Germinal center (tissue), 1 donor: ENCODE measurements around the gene FAM81A.
"Not testable (repeated sequence)": the region's sequence is repeated elsewhere in the genome, so short reads cannot be mapped to it uniquely, and the experiment has no call there.

Source experiments
- DNase-seq: peaks from one replicate; pipeline ENCODE4 v3.0.0; 2012; ENCODE audit warnings: mixed read lengths, low spot score

FAM81A gene

DNA sequence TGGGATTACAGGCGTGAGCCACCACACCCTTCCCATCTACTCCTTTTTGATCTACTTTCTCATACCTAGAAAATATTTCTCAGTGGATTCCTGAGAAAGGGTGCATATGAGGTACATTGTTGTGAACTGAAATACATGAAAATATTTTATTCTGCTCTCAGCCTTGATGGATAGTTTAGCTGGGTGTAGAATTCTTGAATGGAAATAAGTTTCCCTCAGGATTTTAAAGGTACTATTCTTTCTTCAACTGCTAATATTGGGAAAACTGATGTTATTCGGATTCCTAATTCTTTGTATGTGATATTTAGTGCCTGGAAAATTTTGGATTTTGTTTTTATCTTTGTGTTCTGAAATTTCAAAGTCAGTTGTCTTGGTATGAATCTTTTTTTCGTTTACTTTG is 9.1 kb upstream of the FAM81A start:
- DNase-seq = not testable (repeated sequence)

DNA sequence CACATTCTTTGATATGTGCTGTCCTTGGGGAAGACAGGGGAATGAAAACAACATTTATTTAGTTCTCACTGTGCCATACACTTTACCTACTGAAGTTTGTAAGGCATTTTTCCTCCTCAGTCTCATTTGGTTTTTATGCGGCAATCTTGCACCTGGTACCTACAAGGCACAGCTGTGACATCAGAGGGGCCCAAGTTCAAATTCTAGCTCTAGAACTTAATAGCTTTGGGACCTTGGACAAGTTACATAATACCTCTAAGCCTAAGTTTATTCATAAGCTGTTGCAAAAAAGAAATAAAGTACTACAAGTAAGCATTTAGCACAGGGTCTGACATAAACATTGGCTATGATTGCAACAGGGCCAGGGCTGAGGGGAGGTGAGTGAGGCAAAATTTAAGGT is 5.6 kb upstream of the FAM81A start:
- no peak for DNase-seq

DNA sequence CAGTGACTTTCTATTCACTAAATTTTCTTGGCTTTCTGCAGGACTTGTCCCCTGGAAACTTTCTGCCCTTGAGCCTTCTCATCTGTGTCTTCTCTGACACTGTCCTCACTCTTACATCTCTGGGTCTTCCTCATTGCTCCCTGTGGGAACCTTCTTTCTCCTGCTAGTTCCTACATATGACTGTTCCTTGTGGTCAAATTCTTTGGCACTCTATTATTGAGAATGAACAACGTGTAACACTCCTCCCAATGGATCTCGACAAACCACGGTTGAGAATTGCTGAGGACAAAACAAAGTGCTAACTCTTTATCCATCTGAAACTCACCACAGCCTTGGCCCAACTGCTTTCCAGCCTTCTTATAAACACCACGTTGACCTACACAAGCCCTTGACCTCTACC is 3.5 kb upstream of the FAM81A start:
- DNase-seq = no peak

DNA sequence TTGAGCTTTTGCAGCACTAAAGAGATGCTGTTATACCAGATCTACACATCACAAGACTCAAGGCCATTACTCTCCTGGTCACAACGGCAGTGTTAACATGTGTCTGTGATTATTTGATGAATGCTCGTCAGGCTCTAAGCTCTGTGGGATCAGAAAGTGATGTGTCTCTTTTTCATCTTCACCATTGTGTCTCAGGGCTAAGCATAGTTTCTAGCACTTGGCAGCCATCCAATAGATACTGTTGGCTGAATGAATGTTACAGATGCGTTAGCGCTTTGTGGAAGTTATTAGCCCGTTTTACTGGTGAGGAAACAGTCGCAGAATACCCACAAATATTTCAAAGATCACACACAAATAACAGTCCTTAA is 1.2 kb upstream of the FAM81A start:
- DNase-seq = no peak

DNA sequence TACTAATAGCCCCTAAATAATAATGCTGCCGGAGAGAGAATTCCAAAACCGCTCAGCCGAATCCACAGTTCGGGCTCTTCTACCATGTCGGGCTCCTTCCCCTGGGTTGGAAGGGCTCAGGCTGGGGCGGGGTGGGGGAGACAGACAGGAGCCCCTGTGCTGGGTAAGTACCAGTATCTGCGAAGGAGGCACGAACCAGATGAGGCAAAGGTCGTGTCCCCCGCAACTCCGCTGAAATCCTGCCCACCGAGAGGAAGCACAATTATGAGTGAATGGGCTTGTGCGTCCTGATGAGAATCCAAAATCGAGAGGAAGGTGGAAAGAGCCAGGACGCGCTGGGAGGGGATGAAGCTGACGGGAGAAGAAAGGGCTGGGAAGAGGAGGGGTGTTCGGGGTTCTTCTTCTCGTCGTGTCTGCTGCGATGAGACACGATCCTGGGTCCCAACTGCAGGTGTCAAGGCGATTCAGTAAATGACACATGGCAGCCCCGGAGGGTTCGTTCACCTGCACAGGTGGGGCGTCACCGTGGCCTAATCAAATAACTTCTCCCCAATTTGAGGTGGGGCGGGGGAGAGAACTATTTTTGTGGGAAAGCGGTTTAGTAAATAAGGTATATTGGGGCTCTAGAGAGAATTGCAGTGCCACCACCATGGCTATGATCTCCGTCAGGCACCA is 707 bp upstream of the FAM81A start:
- DNase-seq = no peak

DNA sequence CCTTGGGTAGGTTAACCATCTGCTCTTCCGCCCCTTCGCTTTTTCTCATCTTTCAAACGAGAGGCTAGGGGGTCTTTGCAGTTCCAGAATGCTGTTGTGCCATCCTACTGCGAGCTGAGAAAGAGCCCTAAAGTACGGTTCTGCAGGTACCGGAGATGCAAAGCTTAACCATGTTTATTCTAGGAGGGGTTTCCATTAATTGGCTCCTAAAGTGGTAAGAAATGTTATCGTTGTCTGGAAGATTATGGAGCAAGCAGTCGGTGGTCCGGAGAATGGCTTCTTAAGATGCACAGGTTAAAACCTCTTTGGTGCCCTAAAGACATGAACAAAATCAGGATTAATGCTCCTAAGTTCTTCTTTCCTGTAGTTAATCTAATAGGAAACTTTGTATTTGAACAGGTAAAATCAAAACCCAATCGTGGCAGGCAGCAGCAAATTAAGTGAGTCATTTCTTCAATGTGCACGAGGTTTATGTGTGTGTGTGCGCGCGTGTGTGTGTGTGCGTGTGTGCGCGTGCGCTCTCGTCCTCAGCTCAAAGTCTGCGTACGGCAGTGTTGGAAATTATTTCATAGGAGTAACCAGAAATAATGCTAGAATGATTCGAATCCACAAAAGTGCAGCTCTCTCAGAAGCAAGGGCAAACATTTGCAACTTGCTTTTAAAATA is 772 bp downstream of the FAM81A start:
- DNase-seq = no peak

DNA sequence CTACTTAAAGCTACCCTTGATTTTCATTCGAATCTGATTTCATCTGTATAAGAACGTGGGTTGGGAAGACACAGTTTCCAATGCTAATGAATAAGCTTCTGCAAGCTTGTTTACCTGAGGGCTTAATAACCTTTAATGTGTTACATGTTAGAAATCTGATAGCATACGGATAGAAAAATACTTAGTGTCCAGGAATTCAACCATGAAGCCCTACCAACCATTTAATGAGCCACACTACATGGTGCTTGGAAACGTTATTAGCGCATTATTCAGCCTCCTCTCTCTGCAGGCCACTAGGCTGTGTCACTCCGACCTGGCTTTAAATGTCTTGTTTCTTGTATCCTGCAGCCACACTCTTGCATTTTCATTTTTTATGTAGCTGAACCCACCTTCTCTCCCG is 1.6 kb downstream of the FAM81A start:
- no peak for DNase-seq

DNA sequence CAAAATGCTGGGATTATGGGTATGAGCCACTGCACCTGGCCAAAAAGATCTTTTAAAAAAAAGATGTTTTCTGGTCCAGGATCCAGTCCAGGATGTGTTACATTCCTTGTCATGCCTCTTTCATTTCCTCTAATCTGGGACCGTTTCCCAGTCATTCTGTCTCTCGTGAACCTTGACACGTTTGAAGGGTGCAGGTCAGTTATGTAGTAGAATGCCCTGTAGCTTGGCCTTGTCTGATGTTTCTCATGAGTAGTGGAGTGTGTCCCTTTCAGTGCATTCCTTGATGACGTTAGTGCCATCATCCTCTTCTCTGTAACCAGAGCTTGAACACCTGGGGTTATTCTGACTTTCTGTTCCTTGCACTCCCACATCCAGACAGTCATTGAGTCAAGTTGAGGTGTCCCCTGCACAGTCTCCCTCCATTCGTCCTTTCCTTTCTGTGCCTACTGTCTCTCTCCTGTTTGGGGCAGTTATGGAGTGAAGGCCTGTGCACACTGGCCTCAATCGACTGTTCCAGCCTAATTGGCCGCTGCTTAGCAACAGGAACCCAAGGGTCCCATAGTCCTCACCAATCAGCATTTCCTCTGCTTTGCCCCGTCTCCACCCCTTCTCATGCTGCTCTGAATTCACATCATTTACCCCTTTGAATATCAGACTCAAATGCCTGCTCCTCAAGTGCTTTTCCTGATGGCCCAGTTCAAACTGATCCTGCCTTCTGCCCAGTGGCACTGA is 5.5 kb downstream of the FAM81A start:
- no peak for DNase-seq

DNA sequence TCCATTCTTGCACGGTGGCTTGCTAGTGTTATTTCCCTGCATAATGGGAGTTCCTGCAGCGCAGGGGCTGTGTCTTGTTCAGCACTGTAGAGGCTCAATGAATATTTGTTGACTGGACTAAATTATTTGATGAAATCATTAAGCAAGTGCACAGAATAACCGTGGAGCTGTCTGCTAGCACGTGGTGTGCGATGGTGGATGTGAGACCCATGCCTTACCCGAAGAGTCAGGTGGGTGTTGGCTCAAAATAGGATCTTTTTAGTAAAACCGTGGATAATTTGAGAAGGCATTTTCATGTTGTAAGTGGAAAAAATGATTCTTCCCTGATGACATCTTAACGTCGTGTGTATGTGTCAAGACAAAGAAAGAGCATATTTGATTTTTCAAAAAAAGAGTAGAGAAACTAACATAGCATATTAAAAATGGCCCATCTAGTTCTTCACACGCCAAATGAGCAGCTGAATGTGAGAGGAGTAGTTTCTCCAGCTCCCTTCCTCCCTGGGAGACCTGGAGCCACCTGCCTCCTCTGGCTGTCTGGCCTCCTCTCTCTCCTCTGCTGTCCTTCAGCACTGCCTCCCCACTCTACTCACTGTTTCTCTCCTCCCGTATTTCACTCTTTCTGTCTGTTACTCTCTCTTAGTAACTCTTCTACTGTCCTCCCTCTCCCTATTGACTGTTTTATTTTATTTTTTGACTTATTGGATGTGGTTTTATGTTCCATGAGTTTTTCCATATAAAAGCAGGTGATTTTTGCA is 6.3 kb downstream of the FAM81A start:
- no peak for DNase-seq

DNA sequence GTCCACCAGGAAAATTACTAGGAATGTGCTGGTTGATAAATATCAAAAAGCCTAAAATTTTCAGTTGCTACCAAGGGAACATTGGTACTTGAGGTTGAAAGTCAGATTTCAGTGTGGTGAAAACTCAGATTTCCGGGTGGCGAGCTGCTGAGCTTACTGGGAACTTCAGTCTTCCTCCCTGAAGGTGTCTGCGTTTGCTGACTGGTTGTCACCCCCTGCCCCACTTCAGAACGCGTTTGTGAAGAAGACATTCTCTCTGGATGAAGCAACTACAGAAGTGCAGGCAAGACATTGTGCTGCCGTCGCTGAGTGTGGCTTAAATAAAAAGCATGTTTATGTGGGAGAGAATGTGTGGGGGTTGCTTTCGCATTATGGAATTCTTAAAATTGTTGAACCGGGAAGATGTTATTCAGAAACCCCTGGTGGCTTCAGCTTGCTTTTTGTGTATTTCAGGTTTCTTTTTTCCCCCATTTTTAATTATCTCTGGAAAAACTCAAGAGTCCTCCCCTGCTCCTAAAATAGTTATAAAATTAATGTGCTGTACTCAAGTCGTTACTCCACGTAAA is 7.1 kb downstream of the FAM81A start:
- DNase-seq = no peak

DNA sequence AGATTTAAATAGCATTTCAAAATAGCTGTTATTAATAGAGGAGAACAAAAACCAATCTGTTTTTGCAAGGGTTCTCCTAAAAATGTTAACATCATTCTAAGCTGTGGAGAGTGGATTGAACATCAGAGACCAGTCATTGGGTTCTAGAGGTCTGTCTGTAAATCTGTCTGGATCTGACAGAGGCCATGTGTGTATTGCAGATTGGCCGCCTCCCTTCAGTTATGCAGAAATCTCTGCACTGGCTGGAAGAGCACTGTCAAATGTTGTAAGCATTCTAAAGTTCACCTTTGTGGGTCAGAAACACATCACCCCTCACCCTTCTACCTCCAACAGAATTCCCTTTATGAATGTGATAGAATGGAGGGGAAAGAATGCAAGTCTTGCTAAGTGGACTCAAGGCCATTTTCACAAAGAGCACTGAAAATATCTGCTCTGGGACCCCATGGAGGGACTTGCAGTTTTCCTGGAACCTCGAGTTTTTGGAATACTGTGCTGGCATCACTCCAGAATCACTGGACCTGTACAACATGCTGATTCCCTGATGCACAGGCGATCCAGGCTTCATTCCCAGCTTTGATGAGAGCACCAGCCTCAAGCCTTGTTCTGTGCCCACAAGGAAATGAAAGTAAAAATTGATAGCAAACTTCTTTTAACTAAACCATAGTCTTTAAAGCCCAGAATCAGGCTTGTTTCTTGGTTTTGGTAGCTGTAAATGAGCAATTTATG is 8.4 kb downstream of the FAM81A start:
- DNase-seq = no peak

DNA sequence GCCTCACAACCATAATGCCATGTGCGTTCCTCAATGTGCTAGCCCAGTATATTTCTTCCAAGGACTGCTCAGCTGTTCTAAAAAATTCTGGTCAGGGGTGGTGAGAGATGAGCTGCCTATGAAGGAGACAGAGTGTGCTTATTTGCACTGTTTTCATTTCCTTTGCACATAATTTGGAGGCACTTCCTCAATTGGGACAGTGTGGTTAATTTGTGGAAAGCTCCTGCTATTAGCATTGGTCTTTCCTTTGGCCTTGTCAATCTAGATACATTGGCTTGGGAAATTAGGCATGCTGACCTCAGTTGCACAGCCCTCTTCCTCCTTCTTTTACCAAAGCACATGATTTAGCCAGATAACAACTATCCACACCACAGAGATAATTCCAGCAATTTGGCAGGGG is 9.4 kb downstream of the FAM81A start:
- no peak for DNase-seq

DNA sequence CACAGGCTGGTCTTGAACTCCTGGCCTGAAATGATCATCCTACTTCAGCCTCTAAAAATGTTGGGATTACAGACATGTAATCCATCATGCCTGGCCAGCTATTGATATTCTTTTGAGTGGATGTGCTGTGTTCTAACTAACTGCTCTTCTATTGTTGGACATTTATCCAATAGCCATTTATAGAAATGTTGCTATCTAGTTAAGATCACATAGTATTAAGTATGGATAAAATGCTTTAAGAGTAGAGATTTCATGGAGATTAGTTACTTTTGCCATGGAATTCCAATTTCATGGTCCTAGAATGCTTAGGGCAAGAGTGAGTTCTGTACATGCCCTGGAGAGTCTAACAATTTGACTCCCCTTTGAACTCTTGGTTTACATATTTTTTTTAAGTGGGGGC is 10.9 kb downstream of the FAM81A start:
- no peak for DNase-seq

DNA sequence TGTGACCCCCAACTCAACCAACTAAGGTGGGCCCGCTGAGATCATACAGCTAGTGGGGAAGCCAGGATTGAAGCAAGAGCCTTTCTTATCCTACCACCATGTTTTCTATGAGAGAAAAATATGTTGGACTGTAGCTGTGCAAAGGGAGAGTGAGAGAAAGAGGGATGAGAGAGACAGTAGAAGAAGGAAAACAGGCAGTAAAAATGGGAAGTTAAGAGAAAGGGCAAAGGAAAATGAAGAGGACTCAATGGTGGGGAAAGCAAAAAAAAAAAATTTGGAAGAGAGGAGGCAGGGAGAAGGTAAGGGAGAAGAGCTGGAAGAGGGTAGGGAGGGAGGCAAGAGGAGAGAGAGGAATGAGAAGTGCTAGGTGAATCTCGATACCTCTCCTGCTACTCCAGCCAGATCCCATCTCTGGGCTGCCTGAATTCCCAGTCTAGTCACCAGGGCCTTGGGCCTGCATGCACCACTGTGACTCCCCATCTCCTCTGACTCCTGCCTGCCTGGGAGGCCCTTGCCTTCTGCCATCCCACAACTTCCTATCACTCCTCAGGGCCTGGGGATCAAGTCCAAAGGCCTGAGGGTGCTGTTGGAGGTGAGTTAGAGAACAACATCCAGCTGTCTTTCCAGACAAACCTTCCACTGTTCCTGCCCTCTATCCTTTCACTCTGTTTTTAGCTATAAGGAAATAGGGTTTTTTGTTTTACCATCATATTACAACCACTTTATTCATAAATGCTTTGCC is 15.7 kb downstream of the FAM81A start:
- DNase-seq = no peak

DNA sequence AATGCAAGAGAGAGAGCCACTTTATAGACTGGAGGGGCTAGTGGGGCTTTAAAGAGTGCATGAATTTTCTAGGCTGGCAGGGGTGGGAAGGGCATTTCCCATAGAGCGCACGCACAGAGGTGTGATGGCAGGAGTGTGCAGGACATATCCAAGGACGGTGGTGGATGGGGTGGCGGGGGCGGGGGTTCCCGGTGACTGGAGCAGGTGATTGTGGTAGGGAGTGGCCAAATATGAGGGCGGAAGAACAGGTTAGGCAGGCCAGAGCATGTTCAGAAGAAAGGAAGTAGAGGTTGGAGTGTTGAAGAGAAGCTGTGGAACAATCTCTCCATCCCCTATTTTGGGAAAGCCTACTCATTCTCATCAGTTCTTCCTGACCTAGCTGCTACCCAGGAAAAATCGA is 18.1 kb downstream of the FAM81A start:
- no peak for DNase-seq

DNA sequence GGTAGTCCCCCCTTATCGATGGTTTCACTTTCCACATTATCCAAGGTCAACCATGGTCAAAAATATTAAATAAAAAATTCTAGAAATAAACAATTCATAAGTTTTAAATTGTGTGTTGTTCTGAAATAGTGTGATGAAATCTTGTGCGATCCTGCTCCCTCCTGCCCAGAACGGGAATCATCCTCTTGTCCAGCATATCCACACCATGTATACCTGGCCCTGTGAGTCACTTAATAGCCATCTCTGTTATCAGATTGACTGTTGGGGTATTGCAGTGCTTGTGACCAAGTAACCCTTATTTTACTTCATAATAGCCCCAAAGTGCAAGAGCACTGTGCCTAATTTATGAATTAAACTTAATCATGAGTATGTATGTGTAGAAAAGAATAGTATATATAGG is 19.1 kb downstream of the FAM81A start:
- DNase-seq = no peak

DNA sequence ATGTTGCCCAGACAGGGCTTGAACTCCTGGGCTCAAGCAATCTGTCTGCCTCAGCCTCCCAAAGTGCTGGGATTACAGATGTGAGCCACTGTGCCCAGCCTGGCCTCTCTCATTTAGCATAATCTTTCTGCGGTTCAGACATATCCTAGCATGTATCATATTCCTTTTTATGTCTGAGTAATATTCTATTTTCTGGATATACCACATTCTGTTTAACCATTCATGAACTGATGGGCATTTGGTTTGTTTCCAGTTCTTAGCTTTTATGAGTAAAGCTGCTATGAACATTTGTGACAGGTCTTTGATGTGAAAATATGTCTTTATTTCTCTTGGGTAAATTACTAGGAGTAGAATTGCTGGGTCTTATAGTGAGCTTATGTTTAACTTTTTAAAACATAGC is 23.5 kb downstream of the FAM81A start:
- no peak for DNase-seq

DNA sequence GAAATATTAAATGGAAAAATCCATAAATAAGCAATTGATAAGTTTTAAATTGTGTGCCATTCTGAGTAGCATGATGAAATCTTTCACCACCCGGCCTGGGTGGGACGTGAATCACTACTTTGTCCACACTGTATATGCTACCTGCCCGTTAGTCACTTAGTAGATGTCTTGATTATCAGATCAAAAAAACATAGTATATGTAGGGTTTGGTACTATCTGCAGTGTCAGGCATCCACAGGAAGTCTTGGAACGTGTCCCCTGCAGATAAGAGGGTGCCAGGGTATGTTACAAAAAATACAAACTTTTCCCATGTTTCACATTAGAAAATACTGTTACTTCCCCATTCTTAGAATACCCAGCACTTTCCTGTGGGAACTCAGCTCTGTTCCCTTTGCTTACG is 35.2 kb downstream of the FAM81A start:
- no peak for DNase-seq

DNA sequence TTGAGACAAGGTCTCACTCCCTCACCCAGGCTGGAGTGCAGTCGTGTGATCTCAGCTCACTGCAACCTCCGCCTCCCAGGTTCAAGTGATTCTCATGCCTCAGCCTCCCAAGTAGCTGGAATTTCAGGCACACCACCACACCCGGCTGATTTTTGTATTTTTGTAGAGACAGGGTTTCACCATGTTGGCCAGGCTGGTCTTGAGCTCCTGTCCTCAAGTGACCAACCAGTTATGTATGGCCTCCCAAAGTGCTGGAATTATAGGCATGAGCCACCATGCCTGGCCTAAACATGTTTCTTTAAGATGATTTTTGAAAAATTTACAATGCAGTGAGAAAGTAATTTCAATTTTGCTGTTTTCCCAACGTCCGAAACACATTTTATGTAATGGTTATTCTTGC is 37.2 kb downstream of the FAM81A start:
- DNase-seq = not testable (repeated sequence)

DNA sequence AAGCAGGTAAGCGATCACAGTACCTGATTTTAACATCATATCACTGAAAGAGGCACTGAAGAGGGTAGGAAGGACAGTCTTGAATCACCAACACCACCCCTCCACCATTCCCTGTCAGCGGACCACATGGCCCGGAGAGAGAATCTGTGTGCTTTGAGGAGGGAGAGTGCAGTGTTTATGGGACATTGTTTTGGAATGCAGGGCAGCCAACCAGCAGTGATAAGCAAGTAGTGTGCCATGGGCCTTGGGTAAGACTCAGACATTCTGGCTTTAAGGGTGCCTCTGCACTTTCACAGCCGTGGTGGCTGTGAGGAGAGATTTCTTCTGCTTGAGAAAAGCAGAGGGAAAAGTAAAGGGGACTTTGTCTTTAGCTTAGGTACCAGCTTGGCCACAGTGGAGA is 46.4 kb downstream of the FAM81A start:
- no peak for DNase-seq

DNA sequence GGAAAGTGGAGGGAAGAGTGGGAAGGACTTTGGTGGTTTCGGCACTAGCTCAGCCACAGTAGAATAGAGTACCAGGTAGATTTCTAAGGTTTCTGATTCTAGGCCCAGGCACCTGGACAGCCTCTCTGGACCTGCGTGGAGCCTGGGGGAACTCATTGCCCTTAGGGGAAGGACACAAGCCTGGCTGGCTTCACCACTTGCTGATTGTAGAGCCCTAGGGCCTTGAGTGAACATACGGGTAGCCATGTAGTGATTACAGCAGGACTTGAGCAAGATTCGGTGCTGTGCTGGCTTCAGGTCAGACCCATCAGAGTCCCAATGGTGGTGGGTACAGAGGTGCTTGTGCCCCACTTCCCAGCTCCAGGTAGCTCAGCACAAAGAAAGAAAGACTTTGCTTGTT is 47.0 kb downstream of the FAM81A start:
- no peak for DNase-seq
